Activated CD4-positive, alpha-beta T cell treated with anti-CD3 and anti-CD28 coated beads, Interleukin-2, Interleukin-4, amounts not matched to agents 100 ng/mL and 50 ng/mL, durations not matched to agents 16 hours and 8 hours (primary cell): ENCODE measurements around the gene RAI1.

ENCODE experiments used
- DNase-seq: peaks from one replicate; pipeline ENCODE4 v3.0.0-alpha.2; 2020; ENCODE audit warnings: low spot score

RAI1 gene

GRCh38 chr17:17698371-17698770 lies 17.1 kb downstream of the RAI1 start:
- DNase-seq: no peak

- no peak for DNase-seq
These were observed 17.7 kb downstream of the RAI1 start for GRCh38 chr17:17698869-17699351.

GRCh38 chr17:17699491-17699890 lies 18.2 kb downstream of the RAI1 start:
- no peak for DNase-seq

- DNase-seq: no peak
These were observed 19.2 kb downstream of the RAI1 start for GRCh38 chr17:17700251-17700969.

GRCh38 chr17:17701112-17701511 lies 19.9 kb downstream of the RAI1 start:
- no peak for DNase-seq

GRCh38 chr17:17701658-17702057 lies 20.4 kb downstream of the RAI1 start:
- DNase-seq: no peak

GRCh38 chr17:17702449-17703139 lies 21.3 kb downstream of the RAI1 start:
- DNase-seq: no peak

GRCh38 chr17:17703140-17703919 lies 22.1 kb downstream of the RAI1 start:
- DNase-seq: no peak

- DNase-seq: no peak
These were observed 23.7 kb downstream of the RAI1 start for GRCh38 chr17:17704931-17705330.

- no peak for DNase-seq
These were observed 25.1 kb downstream of the RAI1 start for GRCh38 chr17:17706140-17707060.

GRCh38 chr17:17708295-17708694 lies 27.0 kb downstream of the RAI1 start:
- no peak for DNase-seq

- no peak for DNase-seq
These were observed 27.6 kb downstream of the RAI1 start for GRCh38 chr17:17708816-17709215.

- no peak for DNase-seq
These were observed 28.6 kb downstream of the RAI1 start for GRCh38 chr17:17709815-17710321.

- DNase-seq: no peak
These were observed 29.1 kb downstream of the RAI1 start for GRCh38 chr17:17710355-17710727.

GRCh38 chr17:17710728-17711541 lies 29.7 kb downstream of the RAI1 start:
- DNase-seq: no peak

- no peak for DNase-seq
These were observed 30.4 kb downstream of the RAI1 start for GRCh38 chr17:17711641-17712162.

- peak; percentile 41 for DNase-seq
These were observed 31.1 kb downstream of the RAI1 start for GRCh38 chr17:17712268-17712924.

GRCh38 chr17:17713839-17714238 lies 32.6 kb downstream of the RAI1 start:
- no peak for DNase-seq

- DNase-seq: no peak
These were observed 33.1 kb downstream of the RAI1 start for GRCh38 chr17:17714261-17714866.
